HepG2 (cell line): ENCODE data around the gene RNH1.
A peak's percentile ranks its signal among the peaks of the same experiment; 100 is the strongest.

Experiments
- FOXK2 ChIP-seq: fragments of 450-650 bp; IDR thresholded peaks from 2 replicates; pipeline ENCODE4 v1.6.1; 2016
- KDM5A ChIP-seq: fragments of 200-600 bp; sonication (generic); IDR thresholded peaks from 2 replicates; pipeline ENCODE4 v1.7.0; 2018; ENCODE audit warnings: antibody characterized with exemption, mild to moderate bottlenecking, low read length, borderline replicate concordance
- SRF ChIP-seq: IDR thresholded peaks from 2 replicates; pipeline ENCODE4 v1.6.1; 2011; ENCODE audit warnings: mild to moderate bottlenecking, low read depth, low read length, moderate library complexity
- ZNF234 ChIP-seq: sonication (generic); formaldehyde crosslinking; conservative IDR thresholded peaks from 2 replicates; pipeline ENCODE4 v1.5.1; 2020; ENCODE audit warnings: mild to moderate bottlenecking, missing genetic modification reagents
- ZNF543 ChIP-seq: sonication (generic); formaldehyde crosslinking; IDR thresholded peaks from 2 replicates; pipeline ENCODE4 v1.4.0; 2020; ENCODE audit warnings: mild to moderate bottlenecking, missing genetic modification reagents
- ZNF552 ChIP-seq: sonication (generic); formaldehyde crosslinking; IDR thresholded peaks from 2 replicates; pipeline ENCODE4 v1.9.0; 2022; ENCODE audit warnings: missing genetic modification reagents, mild to moderate bottlenecking, borderline replicate concordance
- ZNF660 ChIP-seq: sonication (generic); formaldehyde crosslinking; IDR thresholded peaks from 2 replicates; pipeline ENCODE4 v1.5.1; 2020; ENCODE audit warnings: mild to moderate bottlenecking, low read depth, missing genetic modification reagents, borderline replicate concordance
- TF ChIP-seq, protein P1 (sequence below): sonication (generic); formaldehyde crosslinking; IDR thresholded peaks from 2 replicates; pipeline ENCODE4 v1.5.0; 2020; ENCODE audit warnings: mild to moderate bottlenecking, missing genetic modification reagents, moderate library complexity
- TF ChIP-seq, protein P2 (sequence below): sonication (generic); formaldehyde crosslinking; IDR thresholded peaks from 2 replicates; pipeline ENCODE4 v1.8.0; 2022; ENCODE audit warnings: low read depth, missing genetic modification reagents
- TF ChIP-seq, protein P3 (sequence below): sonication (generic); formaldehyde crosslinking; IDR thresholded peaks from 2 replicates; pipeline ENCODE4 v1.4.0; 2020; ENCODE audit warnings: missing genetic modification reagents, borderline replicate concordance
- TF ChIP-seq, protein P4 (sequence below), 2 experiments: sonication (generic) in 1 of 2; formaldehyde crosslinking in 1 of 2; IDR thresholded peaks; 2 replicates each; pipeline versions ENCODE4 v1.5.1 to v1.6.1; 2011 to 2020; ENCODE audit warnings: borderline replicate concordance in 1 of 2, low read depth in 1 of 2, low read length in 1 of 2, mild to moderate bottlenecking in 1 of 2, missing genetic modification reagents in 1 of 2, moderate library complexity in 1 of 2
- TF ChIP-seq, protein P5 (sequence below): sonication (generic); formaldehyde crosslinking; IDR thresholded peaks from 2 replicates; pipeline ENCODE4 v1.4.0; 2020; ENCODE audit warnings: missing genetic modification reagents
- TF ChIP-seq, protein P6 (sequence below): sonication (generic); formaldehyde crosslinking; IDR thresholded peaks from 2 replicates; pipeline ENCODE4 v1.4.0; 2020; ENCODE audit warnings: mild to moderate bottlenecking, missing genetic modification reagents

DNA sequence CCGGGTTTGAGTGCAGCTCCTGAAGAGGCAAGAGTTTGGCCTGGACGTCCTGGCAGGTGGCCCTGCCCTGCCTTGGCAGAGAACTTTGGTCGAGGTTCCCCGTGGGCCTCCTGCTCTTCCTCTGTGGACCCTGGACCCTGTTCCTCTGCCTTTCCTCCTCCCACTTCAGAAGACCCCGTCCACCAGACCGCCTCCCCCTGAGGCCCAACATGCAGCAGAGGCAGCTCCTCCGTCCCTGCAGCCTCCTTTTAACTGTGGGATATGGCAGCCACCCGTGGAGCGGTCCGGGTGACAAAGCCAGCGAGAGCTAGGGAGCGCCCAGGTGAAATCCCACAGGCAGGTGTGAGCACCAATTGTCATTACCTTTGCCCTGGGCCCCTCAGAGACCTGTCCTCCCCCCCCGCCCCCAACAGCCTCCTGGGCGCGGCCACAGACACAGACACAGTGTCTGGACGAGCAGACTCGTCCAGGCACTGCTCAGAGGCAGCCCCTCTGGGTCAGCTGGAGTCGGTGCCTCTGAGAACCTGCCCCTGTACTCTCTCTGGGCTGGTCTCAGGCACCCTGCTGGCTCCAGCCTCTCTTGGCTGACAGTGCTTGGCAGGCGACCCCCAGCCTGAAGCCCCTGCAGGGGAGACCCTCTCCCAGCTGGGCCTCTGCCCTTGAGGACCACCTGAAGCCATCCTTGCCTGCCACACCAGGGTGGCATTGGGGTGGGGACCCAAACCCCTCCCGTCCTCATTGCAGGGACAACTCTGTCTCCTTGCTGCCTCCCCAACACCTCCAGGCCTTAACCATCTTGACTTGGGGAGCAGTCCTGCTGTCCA is 61.1 kb downstream of the RNH1 start:
- TF ChIP-seq ZNF543 (CRISPR knock-in tag) (no peak), FOXK2 (no peak), SRF (no peak), ZNF660 (no peak), ZNF234 (CRISPR knock-in tag) (no peak), KDM5A (no peak), ZNF552 (CRISPR knock-in tag) (no peak)
- TF ChIP-seq, protein P1, sequence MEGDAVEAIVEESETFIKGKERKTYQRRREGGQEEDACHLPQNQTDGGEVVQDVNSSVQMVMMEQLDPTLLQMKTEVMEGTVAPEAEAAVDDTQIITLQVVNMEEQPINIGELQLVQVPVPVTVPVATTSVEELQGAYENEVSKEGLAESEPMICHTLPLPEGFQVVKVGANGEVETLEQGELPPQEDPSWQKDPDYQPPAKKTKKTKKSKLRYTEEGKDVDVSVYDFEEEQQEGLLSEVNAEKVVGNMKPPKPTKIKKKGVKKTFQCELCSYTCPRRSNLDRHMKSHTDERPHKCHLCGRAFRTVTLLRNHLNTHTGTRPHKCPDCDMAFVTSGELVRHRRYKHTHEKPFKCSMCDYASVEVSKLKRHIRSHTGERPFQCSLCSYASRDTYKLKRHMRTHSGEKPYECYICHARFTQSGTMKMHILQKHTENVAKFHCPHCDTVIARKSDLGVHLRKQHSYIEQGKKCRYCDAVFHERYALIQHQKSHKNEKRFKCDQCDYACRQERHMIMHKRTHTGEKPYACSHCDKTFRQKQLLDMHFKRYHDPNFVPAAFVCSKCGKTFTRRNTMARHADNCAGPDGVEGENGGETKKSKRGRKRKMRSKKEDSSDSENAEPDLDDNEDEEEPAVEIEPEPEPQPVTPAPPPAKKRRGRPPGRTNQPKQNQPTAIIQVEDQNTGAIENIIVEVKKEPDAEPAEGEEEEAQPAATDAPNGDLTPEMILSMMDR (CRISPR knock-in tag) = no peak
- TF ChIP-seq, protein P2, sequence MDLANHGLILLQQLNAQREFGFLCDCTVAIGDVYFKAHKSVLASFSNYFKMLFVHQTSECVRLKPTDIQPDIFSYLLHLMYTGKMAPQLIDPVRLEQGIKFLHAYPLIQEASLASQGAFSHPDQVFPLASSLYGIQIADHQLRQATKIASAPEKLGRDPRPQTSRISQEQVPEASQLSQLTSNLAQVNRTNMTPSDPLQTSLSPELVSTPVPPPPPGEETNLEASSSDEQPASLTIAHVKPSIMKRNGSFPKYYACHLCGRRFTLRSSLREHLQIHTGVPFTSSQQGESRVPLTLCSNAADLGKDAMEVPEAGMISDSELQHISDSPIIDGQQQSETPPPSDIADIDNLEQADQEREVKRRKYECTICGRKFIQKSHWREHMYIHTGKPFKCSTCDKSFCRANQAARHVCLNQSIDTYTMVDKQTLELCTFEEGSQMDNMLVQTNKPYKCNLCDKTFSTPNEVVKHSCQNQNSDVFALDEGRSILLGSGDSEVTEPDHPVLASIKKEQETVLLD = no peak
- TF ChIP-seq, protein P3, sequence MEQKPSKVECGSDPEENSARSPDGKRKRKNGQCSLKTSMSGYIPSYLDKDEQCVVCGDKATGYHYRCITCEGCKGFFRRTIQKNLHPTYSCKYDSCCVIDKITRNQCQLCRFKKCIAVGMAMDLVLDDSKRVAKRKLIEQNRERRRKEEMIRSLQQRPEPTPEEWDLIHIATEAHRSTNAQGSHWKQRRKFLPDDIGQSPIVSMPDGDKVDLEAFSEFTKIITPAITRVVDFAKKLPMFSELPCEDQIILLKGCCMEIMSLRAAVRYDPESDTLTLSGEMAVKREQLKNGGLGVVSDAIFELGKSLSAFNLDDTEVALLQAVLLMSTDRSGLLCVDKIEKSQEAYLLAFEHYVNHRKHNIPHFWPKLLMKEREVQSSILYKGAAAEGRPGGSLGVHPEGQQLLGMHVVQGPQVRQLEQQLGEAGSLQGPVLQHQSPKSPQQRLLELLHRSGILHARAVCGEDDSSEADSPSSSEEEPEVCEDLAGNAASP (CRISPR knock-in tag) = no peak
- TF ChIP-seq, protein P4, sequence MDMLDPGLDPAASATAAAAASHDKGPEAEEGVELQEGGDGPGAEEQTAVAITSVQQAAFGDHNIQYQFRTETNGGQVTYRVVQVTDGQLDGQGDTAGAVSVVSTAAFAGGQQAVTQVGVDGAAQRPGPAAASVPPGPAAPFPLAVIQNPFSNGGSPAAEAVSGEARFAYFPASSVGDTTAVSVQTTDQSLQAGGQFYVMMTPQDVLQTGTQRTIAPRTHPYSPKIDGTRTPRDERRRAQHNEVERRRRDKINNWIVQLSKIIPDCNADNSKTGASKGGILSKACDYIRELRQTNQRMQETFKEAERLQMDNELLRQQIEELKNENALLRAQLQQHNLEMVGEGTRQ (IDR thresholded peaks at IDR 0.05; ENCODE audit: low read depth, low read length) = no peak
- TF ChIP-seq, protein P4 (CRISPR knock-in tag; IDR thresholded peaks at IDR 0.05; ENCODE audit: borderline replicate concordance) = no peak
- TF ChIP-seq, protein P5, sequence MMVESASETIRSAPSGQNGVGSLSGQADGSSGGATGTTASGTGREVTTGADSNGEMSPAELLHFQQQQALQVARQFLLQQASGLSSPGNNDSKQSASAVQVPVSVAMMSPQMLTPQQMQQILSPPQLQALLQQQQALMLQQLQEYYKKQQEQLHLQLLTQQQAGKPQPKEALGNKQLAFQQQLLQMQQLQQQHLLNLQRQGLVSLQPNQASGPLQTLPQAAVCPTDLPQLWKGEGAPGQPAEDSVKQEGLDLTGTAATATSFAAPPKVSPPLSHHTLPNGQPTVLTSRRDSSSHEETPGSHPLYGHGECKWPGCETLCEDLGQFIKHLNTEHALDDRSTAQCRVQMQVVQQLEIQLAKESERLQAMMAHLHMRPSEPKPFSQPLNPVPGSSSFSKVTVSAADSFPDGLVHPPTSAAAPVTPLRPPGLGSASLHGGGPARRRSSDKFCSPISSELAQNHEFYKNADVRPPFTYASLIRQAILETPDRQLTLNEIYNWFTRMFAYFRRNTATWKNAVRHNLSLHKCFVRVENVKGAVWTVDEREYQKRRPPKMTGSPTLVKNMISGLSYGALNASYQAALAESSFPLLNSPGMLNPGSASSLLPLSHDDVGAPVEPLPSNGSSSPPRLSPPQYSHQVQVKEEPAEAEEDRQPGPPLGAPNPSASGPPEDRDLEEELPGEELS (CRISPR knock-in tag) = no peak
- TF ChIP-seq, protein P6, sequence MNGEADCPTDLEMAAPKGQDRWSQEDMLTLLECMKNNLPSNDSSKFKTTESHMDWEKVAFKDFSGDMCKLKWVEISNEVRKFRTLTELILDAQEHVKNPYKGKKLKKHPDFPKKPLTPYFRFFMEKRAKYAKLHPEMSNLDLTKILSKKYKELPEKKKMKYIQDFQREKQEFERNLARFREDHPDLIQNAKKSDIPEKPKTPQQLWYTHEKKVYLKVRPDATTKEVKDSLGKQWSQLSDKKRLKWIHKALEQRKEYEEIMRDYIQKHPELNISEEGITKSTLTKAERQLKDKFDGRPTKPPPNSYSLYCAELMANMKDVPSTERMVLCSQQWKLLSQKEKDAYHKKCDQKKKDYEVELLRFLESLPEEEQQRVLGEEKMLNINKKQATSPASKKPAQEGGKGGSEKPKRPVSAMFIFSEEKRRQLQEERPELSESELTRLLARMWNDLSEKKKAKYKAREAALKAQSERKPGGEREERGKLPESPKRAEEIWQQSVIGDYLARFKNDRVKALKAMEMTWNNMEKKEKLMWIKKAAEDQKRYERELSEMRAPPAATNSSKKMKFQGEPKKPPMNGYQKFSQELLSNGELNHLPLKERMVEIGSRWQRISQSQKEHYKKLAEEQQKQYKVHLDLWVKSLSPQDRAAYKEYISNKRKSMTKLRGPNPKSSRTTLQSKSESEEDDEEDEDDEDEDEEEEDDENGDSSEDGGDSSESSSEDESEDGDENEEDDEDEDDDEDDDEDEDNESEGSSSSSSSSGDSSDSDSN (CRISPR knock-in tag) = peak; percentile 41; the same call in 1 of the 2 replicates
